Measurements from ENCODE around the gene NPAS3. TPM values are rescaled to one million over a fixed set of nuclear protein-coding genes. Genes with fewer than 3 reads are reported as not detected.

The NPAS3 gene
- total RNA-seq, 1 experiment from 2014 or later: not detected

GRCh38 chr14:33273978-33274377 is 335.3 kb downstream of the NPAS3 start:
- H3K27me3 ChIP-seq (ENCODE audit: insufficient read depth, low read length): no peaks in the 10 kb centered on the region
- no peak overlapping the region for H3K4me3 ChIP-seq (replicated peaks in 1 of 2; ENCODE audit: low read depth in 1 of 2, low read length in 2 of 2)
- H3K9me3 ChIP-seq (ENCODE audit: control insufficient read depth in 1 of 2, insufficient read depth in 1 of 2, low read depth in 1 of 2, low read length in 2 of 2): 0 out of 4 replicates have a peak, but pooled peaks cover 0 to 3% of the 10 kb centered on the region in 2 experiments
- H3K36me3 ChIP-seq (ENCODE audit: control insufficient read depth in 1 of 2, insufficient read depth in 2 of 2, low read length in 2 of 2): no peaks in the 10 kb centered on the region
- intact Hi-C loops (cut with micrococcal nuclease): no loop called here
- CTCF ChIA-PET: no interaction called here
- no peak overlapping the region for H3K9ac ChIP-seq (ENCODE audit: low read length)
- ATAC-seq: no peak
- no peak overlapping the region for H3K4me2 ChIP-seq (ENCODE audit: low read length)
- DNase-seq (ENCODE audit: low read depth, low spot score): no peak
- H3K4me1 ChIP-seq (ENCODE audit: control insufficient read depth in 1 of 2, insufficient read depth in 2 of 2, low read length in 2 of 2): no peaks in the 10 kb centered on the region
- no peaks in the 10 kb centered on the region for H3K9me2 ChIP-seq (ENCODE audit: insufficient read depth)
- BruUV-seq (replicated peaks): no TSS peak
- TF ChIP-seq FOSL1 (IDR thresholded peaks at IDR 0.05; ENCODE audit: low read depth) (no peak), REST (IDR thresholded peaks at IDR 0.05; ENCODE audit: low read depth) (no peak), EZH2phosphoT487 (IDR thresholded peaks at IDR 0.05; ENCODE audit: borderline replicate concordance) (no peak), CEBPB (IDR thresholded peaks at IDR 0.05; ENCODE audit: low read depth) (no peak), ELF1 (IDR thresholded peaks at IDR 0.05; ENCODE audit: borderline replicate concordance, low read depth) (no peak)
- no peaks in the 10 kb centered on the region for H3K79me2 ChIP-seq (ENCODE audit: insufficient read depth, low read length)
- POLR2A ChIA-PET: no interaction called here
- H2AFZ ChIP-seq (ENCODE audit: low read depth, low read length, poor library complexity, severe bottlenecking): no peak overlapping the region
- H4K20me1 ChIP-seq (ENCODE audit: insufficient read depth): no peaks in the 10 kb centered on the region
- RAD21 ChIA-PET (ENCODE audit: low non-redundant PET in 1 of 2, low total read pairs in 2 of 2, uncharacterized antibody in 2 of 2, unreplicated experiment in 2 of 2): no interaction called here
- no peak overlapping the region for H3K27ac ChIP-seq (ENCODE audit: low read depth, low read length)

- RAD21 ChIA-PET (ENCODE audit: low non-redundant PET in 1 of 2, low total read pairs in 2 of 2, uncharacterized antibody in 2 of 2, unreplicated experiment in 2 of 2): no interaction called here
- no peak for DNase-seq (ENCODE audit: low read depth, low spot score)
- no peak for ATAC-seq
- no peaks in the 10 kb centered on the region for H3K9me2 ChIP-seq (ENCODE audit: insufficient read depth)
- no peak overlapping the region for H3K4me3 ChIP-seq (replicated peaks in 1 of 2; ENCODE audit: low read depth in 1 of 2, low read length in 2 of 2)
- no peak overlapping the region for H3K27ac ChIP-seq (ENCODE audit: low read depth, low read length)
- no TSS peak for BruUV-seq (replicated peaks)
- no peaks in the 10 kb centered on the region for H3K4me1 ChIP-seq (ENCODE audit: control insufficient read depth in 1 of 2, insufficient read depth in 2 of 2, low read length in 2 of 2)
- no peaks in the 10 kb centered on the region for H3K27me3 ChIP-seq (ENCODE audit: insufficient read depth, low read length)
- POLR2A ChIA-PET: no interaction called here
- CTCF ChIA-PET: no interaction called here
- no peaks in the 10 kb centered on the region for H3K79me2 ChIP-seq (ENCODE audit: insufficient read depth, low read length)
- 0 out of 4 replicates have a peak, but pooled peaks cover 0 to 3% of the 10 kb centered on the region in 2 experiments for H3K9me3 ChIP-seq (ENCODE audit: control insufficient read depth in 1 of 2, insufficient read depth in 1 of 2, low read depth in 1 of 2, low read length in 2 of 2)
- H3K36me3 ChIP-seq (ENCODE audit: control insufficient read depth in 1 of 2, insufficient read depth in 2 of 2, low read length in 2 of 2): no peaks in the 10 kb centered on the region
- intact Hi-C loops (cut with micrococcal nuclease): no loop called here
- no peak overlapping the region for H3K4me2 ChIP-seq (ENCODE audit: low read length)
- no peak overlapping the region for H2AFZ ChIP-seq (ENCODE audit: low read depth, low read length, poor library complexity, severe bottlenecking)
- no peak overlapping the region for H3K9ac ChIP-seq (ENCODE audit: low read length)
- H4K20me1 ChIP-seq (ENCODE audit: insufficient read depth): no peaks in the 10 kb centered on the region
- TF ChIP-seq YY1 (IDR thresholded peaks at IDR 0.05; ENCODE audit: extremely low read depth, insufficient replicate concordance, low read depth, low read length) (no peak), ZBTB33 (IDR thresholded peaks at IDR 0.05; ENCODE audit: extremely low read depth, insufficient replicate concordance, low read length) (no peak), SP1 (IDR thresholded peaks at IDR 0.05; ENCODE audit: low read depth) (no peak), EZH2phosphoT487 (IDR thresholded peaks at IDR 0.05; ENCODE audit: borderline replicate concordance) (no peak), FOSL1 (IDR thresholded peaks at IDR 0.05; ENCODE audit: low read depth) (no peak), JUND (IDR thresholded peaks at IDR 0.05) (no peak), RAD21 (IDR thresholded peaks at IDR 0.05; ENCODE audit: low read depth) (no peak), EZH2 (IDR thresholded peaks at IDR 0.05) (no peak), ELF1 (IDR thresholded peaks at IDR 0.05; ENCODE audit: borderline replicate concordance, low read depth) (no peak), CEBPB (IDR thresholded peaks at IDR 0.05; ENCODE audit: low read depth) (no peak), CTCF (IDR thresholded peaks at IDR 0.05 in 2 of 3, conservative IDR thresholded peaks at IDR 0.05 in 1 of 3; ENCODE audit: borderline replicate concordance in 1 of 3, insufficient read depth in 1 of 3, low read depth in 2 of 3, low read length in 2 of 3) (no peak)
Observed at GRCh38 chr14:33275879-33276278, 337.2 kb downstream of the NPAS3 start.
